HAP-1 (cell line): Measurements from ENCODE around the gene MRPS2.

ENCODE experiments used
- DNase-seq, 2 experiments: peaks; one replicate each; pipeline ENCODE4 v3.0.0-alpha.2; 2016 to 2020; ENCODE audit warnings: low spot score in 2 of 2
- H3K27me3 ChIP-seq: fragments of 250-450 bp; sonication (Bioruptor Pico); 2 replicates; pipeline ENCODE4 v1.5.1; 2020; ENCODE audit warnings: low read depth, mild to moderate bottlenecking, moderate library complexity
- H3K36me3 ChIP-seq: fragments of 250-450 bp; sonication (Bioruptor Pico); replicated peaks from 2 replicates; pipeline ENCODE4 v1.5.1; 2020; ENCODE audit warnings: mild to moderate bottlenecking
- H3K4me1 ChIP-seq: fragments of 250-450 bp; sonication (Bioruptor Pico); 2 replicates; pipeline ENCODE4 v1.5.1; 2020; ENCODE audit warnings: mild to moderate bottlenecking
- H3K4me3 ChIP-seq: fragments of 250-450 bp; sonication (Bioruptor Pico); 2 replicates; pipeline ENCODE4 v1.5.1; 2020; ENCODE audit warnings: mild to moderate bottlenecking, moderate library complexity
- H3K9me3 ChIP-seq: fragments of 250-450 bp; sonication (Bioruptor Pico); 2 replicates; pipeline ENCODE4 v1.5.1; 2020; ENCODE audit warnings: mild to moderate bottlenecking, moderate library complexity
- in situ Hi-C: fragments of 300-500 bp; cut with MboI; formaldehyde crosslinking; loops from 3 replicates; pipeline ENCODE4 v1.14.3; 2020; ENCODE audit warnings: low sequenced_read_pairs, inconsistent platforms, mixed read lengths

Gene MRPS2

DNA sequence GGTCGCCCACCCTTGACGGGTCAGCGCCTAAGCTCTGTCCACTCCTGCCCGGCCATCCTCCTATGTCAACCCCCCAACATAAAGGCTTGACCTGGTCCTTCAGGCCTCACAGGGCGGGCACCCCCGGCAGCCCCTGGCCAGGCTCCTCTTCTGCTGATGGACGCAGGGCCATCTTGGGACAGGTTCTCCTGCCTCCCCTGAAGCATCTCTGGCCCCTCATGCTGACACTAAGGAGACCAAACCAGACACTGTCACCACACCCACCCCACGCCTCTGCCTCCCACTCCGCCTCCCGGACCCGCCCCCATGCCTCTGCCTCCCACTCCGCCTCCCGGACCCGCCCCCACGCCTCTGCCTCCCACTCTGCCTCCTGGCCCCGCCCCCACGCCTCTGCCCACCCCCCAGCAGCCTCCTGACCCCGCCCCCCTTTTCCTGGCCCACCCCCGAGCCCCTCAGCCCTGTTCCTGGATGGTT lies 52.3 kb downstream of the MRPS2 start:
- DNase-seq: peak in 1 of 2 experiments; percentile 27
- Histone ChIP-seq H3K4me3 (no peak overlapping the region), H3K4me1 (no peaks in the 10 kb centered on the region), H3K9me3 (no peaks in the 10 kb centered on the region), H3K36me3 (no peaks in the 10 kb centered on the region), H3K27me3 (no peaks in the 10 kb centered on the region)
- in situ Hi-C loops: no loop called here
